Lower lobe of right lung (tissue), 2 donors: ENCODE data around the gene HMMR. TPM values are rescaled to one million over a fixed set of nuclear protein-coding genes. Genes with fewer than 3 reads are reported as not detected.

Experiments
- ATAC-seq, 2 donors: fragments of 200-7000 bp; cut with Tn5 transposase; one replicate each; pipeline ENCODE4 v1.9.1; 2020 to 2022; ENCODE audit warnings: mild to moderate bottlenecking in 2 of 2, moderate library complexity in 2 of 2
- DNase-seq: peaks from one replicate; pipeline ENCODE4 v3.0.0-alpha.2; 2020
- H3K27ac ChIP-seq: fragments of 200-600 bp; one replicate; pipeline ENCODE4 v1.8.0; 2022
- H3K27me3 ChIP-seq: fragments of 200-600 bp; one replicate; pipeline ENCODE4 v1.8.0; 2022; ENCODE audit warnings: low read depth
- H3K36me3 ChIP-seq: fragments of 200-600 bp; one replicate; pipeline ENCODE4 v1.8.0; 2022; ENCODE audit warnings: mild to moderate bottlenecking
- H3K4me1 ChIP-seq: fragments of 200-600 bp; one replicate; pipeline ENCODE4 v1.8.0; 2022
- H3K4me3 ChIP-seq: fragments of 200-600 bp; one replicate; pipeline ENCODE4 v1.8.0; 2022; ENCODE audit warnings: mild to moderate bottlenecking
- H3K9me3 ChIP-seq: fragments of 200-600 bp; one replicate; pipeline ENCODE4 v1.8.0; 2022
- CTCF ChIP-seq: fragments of 200-600 bp; IDR thresholded peaks from one replicate; pipeline ENCODE4 v1.8.0; 2022; ENCODE audit warnings: antibody characterized with exemption, mild to moderate bottlenecking
- intact Hi-C: fragments of 100-400 bp; cut with DNase I; formaldehyde crosslinking; loops from one replicate; pipeline ENCODE4 v1.11.0; 2022
- total RNA-seq: library from RNA; stranded (reverse); fragmentation: NEBNext Ultra II Directional; extraction: Animal tissue kit (Norgen Biotek cat#: 25700); gene quantifications from one replicate; pipeline ENCODE4 v1.2.1, GENCODE V29; 2021
- donor health status: DM: no; HTN: yes; CAD: no; lungs with severe emphysema.

HMMR gene
- total RNA-seq, 1 donor from 2014 or later, result 1.9 TPM

DNA sequence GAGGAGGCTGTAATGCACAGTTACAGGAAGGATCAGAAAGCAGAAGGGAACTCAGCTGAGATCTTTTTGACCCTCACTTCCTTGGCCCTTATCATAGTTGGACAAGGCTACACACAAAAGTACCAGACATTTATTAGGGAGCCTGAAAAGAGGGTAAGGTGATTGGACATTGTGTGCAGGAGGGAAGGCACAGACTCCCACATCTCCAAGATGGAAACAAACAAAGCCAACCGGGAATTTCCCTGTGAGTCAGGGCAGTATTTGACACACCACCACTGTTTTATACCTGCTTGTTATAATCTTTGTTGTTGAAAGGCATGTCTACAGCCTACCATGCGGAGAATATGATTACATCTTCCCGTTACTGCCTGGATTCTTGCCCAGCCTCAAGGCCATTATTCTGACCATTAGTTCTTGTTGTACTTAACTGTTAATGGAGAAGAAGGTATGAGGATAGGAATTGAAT, 26.0 kb upstream of the HMMR start:
- ATAC-seq, result no peak
- intact Hi-C loops, result no loop called here
- Histone ChIP-seq H3K4me1 (peaks cover 13% of the 10 kb centered on the region), H3K4me3 (no peak overlapping the region), H3K36me3 (no peaks in the 10 kb centered on the region), H3K27me3 (no peaks in the 10 kb centered on the region), H3K9me3 (no peaks in the 10 kb centered on the region), H3K27ac (no peak overlapping the region)
- no peak for TF ChIP-seq CTCF
- no peak for DNase-seq

- intact Hi-C loops, result no loop called here
- peak overlapping the region; percentile 86 for H3K27ac ChIP-seq
Observed at GRCh38 chr5:163436515-163436914, 23.9 kb upstream of the HMMR start.

DNA sequence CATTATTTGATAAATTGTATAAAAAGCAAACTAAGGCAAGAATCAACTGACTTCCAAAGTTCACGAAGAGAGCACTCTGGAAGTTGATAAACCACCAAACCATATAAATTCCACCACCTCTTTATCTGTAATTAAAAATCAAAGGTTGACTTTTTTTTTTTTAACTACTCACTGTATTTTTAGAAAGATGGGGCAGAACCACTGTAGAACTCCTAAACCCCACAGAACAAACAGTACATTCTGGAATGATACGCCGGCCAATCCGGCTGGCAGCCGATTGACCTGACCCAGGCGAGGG, 23.5 kb upstream of the HMMR start:
- no peak for TF ChIP-seq CTCF
- H3K27me3 ChIP-seq, result no peaks in the 10 kb centered on the region
- peak overlapping the region; percentile 86 for H3K27ac ChIP-seq
- H3K4me1 ChIP-seq, result peaks cover 33% of the 10 kb centered on the region
- H3K9me3 ChIP-seq, result no peaks in the 10 kb centered on the region
- peaks cover 15% of the 10 kb centered on the region for H3K36me3 ChIP-seq
- DNase-seq, result no peak
- no peak for ATAC-seq
- H3K4me3 ChIP-seq, result peak overlapping the region; percentile 77
- intact Hi-C loops, result no loop called here

More at GRCh38 chr5:163436515-163436914, 23.9 kb upstream of the HMMR start:
- Histone ChIP-seq H3K36me3 (peaks cover 10% of the 10 kb centered on the region), H3K4me1 (peaks cover 33% of the 10 kb centered on the region), H3K9me3 (no peaks in the 10 kb centered on the region), H3K27me3 (no peaks in the 10 kb centered on the region), H3K4me3 (peak overlapping the region; percentile 77)
- TF ChIP-seq CTCF, result no peak
- DNase-seq (no peak), ATAC-seq (no peak)

DNA sequence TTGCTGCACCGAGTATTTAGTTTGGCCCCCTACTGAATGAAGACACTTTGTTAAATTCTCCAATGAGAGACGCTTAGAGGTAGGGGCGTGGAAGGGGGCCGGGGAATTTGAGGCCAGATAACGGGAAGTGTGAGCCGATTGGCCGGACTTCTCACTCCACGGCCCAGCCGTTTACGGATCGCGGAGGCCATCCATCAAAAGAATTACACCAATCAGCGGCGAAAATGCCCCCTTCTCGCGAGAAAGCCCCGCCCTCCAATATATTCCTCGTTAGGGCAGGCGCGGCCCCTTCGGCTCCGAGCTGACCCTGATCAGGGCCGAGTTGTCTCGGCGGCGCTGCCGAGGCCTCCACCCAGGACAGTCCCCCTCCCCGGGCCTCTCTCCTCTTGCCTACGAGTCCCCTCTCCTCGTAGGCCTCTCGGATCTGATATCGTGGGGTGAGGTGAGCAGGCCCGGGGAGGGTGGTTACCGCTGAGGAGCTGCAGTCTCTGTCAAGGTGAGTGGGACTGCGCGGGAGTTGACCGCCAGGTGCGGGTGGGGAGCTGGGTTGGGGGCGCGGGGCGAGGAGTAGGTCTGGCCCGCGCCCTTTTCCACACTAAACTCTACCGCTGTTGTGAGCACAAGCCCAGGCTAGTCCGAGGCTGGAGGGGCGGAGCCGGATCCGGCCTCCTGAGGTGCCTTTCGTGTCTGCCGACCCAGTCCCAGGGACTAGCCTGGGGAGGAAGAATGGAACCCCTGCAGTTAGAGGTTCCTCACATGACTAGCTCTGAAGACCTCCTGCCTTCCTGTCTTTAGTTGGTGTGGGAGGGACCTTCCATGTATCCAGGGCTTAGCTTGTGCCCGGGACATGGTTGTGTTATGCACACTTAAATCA, 22.9 kb upstream of the HMMR start, which contains the start of gene CCNG1:
CCNG1 (plus strand) TSS at position 287 of the 874 bp plus-strand sequence. CDS start 1,662 bp downstream, outside the sequence.
- no peak for TF ChIP-seq CTCF
- ATAC-seq, result peak; percentile 97
- intact Hi-C loops, result no loop called here
- Histone ChIP-seq H3K27ac (peak within 1 kb of the TSS; percentile 86), H3K36me3 (peaks cover 20% of the 10 kb centered on the region), H3K27me3 (no peaks in the 10 kb centered on the region), H3K4me1 (peaks cover 33% of the 10 kb centered on the region), H3K9me3 (no peaks in the 10 kb centered on the region), H3K4me3 (peak within 1 kb of the TSS; percentile 77)
- peak; percentile 96 for DNase-seq

DNA sequence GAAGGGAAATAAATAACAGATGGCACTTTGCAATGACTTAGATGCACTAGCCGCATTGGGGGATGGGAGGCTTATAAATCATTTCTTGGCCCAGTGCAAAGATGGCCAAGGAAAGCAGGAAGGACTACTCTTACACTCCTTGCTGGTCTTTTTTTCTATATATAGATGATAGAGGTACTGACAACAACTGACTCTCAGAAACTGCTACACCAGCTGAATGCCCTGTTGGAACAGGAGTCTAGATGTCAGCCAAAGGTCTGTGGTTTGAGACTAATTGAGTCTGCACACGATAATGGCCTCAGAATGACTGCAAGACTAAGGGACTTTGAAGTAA, 21.4 kb upstream of the HMMR start:
- Histone ChIP-seq H3K9me3 (no peaks in the 10 kb centered on the region), H3K4me3 (peak overlapping the region; percentile 77)
- DNase-seq, result no peak

More for the DNA sequence above, 21.4 kb upstream of the HMMR start:
- H3K36me3 ChIP-seq, result peaks cover 36% of the 10 kb centered on the region
- no peak for ATAC-seq
- no peak overlapping the region for H3K27ac ChIP-seq
- no peak for TF ChIP-seq CTCF
- peaks cover 33% of the 10 kb centered on the region for H3K4me1 ChIP-seq
- H3K27me3 ChIP-seq, result no peaks in the 10 kb centered on the region
- intact Hi-C loops, result no loop called here
